Vagina (tissue), 2 donors: ENCODE data around the gene INPP5A. TPM values are rescaled to one million over a fixed set of nuclear protein-coding genes. Genes with fewer than 3 reads are reported as not detected.

ENCODE experiments used
- DNase-seq, 2 donors: peaks; one replicate each; pipeline ENCODE4 v3.0.0-alpha.2; 2017; ENCODE audit errors: extremely low spot score in 2 of 2
- H3K27ac ChIP-seq: fragments of 200-600 bp; sonication (generic); one replicate; pipeline ENCODE4 v1.5.1; 2019
- H3K27me3 ChIP-seq: fragments of 200-600 bp; sonication (generic); one replicate; pipeline ENCODE4 v1.5.1; 2019
- H3K36me3 ChIP-seq, 2 donors: fragments of 200-600 bp; sonication (generic); one replicate each; pipeline ENCODE4 v1.5.1; 2017 to 2019
- H3K4me1 ChIP-seq: fragments of 200-600 bp; sonication (generic); one replicate; pipeline ENCODE4 v1.5.1; 2019
- H3K4me3 ChIP-seq, 2 donors: fragments of 200-600 bp; sonication (generic); 1 replicate in 1 of 2; 2 replicates in 1 of 2; pipeline ENCODE4 v1.5.1; 2016 to 2019
- H3K9me3 ChIP-seq: fragments of 200-600 bp; sonication (generic); one replicate; pipeline ENCODE4 v1.5.1; 2019
- POLR2A ChIP-seq, 2 donors: fragments of 450-650 bp; IDR thresholded peaks; one replicate each; pipeline ENCODE4 v1.6.1; 2017; ENCODE audit warnings: antibody characterized with exemption in 2 of 2, mild to moderate bottlenecking in 2 of 2, moderate library complexity in 2 of 2
- POLR2AphosphoS5 ChIP-seq, 2 donors: sonication (generic); formaldehyde crosslinking; IDR thresholded peaks; one replicate each; pipeline ENCODE4 v1.9.0; 2017; ENCODE audit warnings: antibody characterized with exemption in 2 of 2, mild to moderate bottlenecking in 2 of 2, low read depth in 1 of 2; ENCODE audit not compliant: insufficient read depth in 1 of 2
- intact Hi-C: fragments of 100-400 bp; cut with DNase I; formaldehyde crosslinking; loops from one replicate; pipeline ENCODE4 v1.15.1; 2023
- total RNA-seq: library from RNA; depleted of rRNA; stranded (reverse); fragments of >200 nt; gene quantifications from one replicate; pipeline ENCODE4 v1.2.3, GENCODE V29; 2016
- TF ChIP-seq, protein P1 (sequence below), 3 experiments: fragments of 450-650 bp in 2 of 3; fragments of 200-600 bp in 1 of 3; sonication (generic) in 1 of 3; IDR thresholded peaks; one replicate each; pipeline ENCODE4 v1.5.1; 2017 to 2019; ENCODE audit warnings: antibody characterized with exemption in 3 of 3, mild to moderate bottlenecking in 2 of 3, moderate library complexity in 2 of 3

The INPP5A gene
- total RNA-seq, 1 donor from 2014 or later = 24.3 TPM

DNA sequence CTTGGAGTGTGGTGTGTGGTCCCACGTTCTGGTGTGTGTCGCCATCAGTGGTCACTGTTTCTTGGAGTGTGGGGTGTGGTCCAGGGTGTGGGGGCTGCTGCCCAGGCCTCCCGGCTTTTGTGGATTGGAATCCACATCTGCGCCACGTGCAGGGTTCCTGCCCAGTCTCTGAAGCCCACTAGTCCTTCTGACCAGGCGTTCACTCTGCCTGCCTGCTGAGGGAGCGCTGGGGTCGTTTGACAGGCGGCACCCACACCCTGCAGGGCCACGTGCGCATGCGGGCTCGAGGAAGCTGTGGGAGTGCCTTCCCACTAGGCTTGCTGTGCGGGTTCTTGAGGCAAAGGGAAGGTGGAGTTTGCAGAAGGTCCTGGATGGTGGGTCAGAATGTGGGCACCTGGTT is 51.4 kb downstream of the INPP5A start:
- Histone ChIP-seq H3K27ac (peak overlapping the region; percentile 47), H3K36me3 (no peaks in the 10 kb centered on the region), H3K4me3 (peak overlapping the region in 1 of 2 donors; percentile 7), H3K27me3 (no peaks in the 10 kb centered on the region), H3K9me3 (no peaks in the 10 kb centered on the region), H3K4me1 (peaks cover 63% of the 10 kb centered on the region)
- intact Hi-C loops = no loop called here
- TF ChIP-seq POLR2A (IDR thresholded peaks at IDR 0.05) (no peak), POLR2AphosphoS5 (IDR thresholded peaks at IDR 0.05; ENCODE audit: insufficient read depth in 1 of 2, low read depth in 1 of 2) (no peak)
- TF ChIP-seq, protein P1, sequence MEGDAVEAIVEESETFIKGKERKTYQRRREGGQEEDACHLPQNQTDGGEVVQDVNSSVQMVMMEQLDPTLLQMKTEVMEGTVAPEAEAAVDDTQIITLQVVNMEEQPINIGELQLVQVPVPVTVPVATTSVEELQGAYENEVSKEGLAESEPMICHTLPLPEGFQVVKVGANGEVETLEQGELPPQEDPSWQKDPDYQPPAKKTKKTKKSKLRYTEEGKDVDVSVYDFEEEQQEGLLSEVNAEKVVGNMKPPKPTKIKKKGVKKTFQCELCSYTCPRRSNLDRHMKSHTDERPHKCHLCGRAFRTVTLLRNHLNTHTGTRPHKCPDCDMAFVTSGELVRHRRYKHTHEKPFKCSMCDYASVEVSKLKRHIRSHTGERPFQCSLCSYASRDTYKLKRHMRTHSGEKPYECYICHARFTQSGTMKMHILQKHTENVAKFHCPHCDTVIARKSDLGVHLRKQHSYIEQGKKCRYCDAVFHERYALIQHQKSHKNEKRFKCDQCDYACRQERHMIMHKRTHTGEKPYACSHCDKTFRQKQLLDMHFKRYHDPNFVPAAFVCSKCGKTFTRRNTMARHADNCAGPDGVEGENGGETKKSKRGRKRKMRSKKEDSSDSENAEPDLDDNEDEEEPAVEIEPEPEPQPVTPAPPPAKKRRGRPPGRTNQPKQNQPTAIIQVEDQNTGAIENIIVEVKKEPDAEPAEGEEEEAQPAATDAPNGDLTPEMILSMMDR (IDR thresholded peaks at IDR 0.05) = no peak
- no peak for DNase-seq

DNA sequence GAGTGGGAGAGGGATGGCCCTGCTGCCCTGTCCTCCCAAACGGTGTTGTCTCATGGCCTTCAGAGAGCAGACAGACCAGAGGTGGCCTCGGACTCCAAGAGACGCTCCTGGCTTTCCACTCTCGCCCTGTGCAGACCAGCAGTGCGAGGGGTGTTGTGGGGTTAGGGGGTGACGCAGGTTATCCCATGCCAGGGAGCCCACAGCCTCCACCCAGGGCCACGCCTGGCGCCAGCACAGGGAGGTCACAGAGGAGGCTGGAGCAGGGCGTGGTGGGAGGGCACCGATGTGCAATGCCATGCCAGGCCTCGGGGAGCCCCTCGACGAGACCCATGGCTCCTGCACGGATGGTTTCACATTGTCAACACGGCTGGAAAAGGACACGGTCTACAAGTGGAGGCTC is 52.1 kb downstream of the INPP5A start:
- H3K27ac ChIP-seq = no peak overlapping the region
- H3K27me3 ChIP-seq = no peaks in the 10 kb centered on the region
- H3K9me3 ChIP-seq = no peaks in the 10 kb centered on the region
- no peak overlapping the region for H3K4me3 ChIP-seq
- TF ChIP-seq POLR2AphosphoS5 (IDR thresholded peaks at IDR 0.05; ENCODE audit: insufficient read depth in 1 of 2, low read depth in 1 of 2) = no peak
- TF ChIP-seq, protein P1 (IDR thresholded peaks at IDR 0.05) = no peak
- TF ChIP-seq POLR2A (IDR thresholded peaks at IDR 0.05) = no peak
- peaks cover 70% of the 10 kb centered on the region for H3K4me1 ChIP-seq
- no peaks in the 10 kb centered on the region for H3K36me3 ChIP-seq
- DNase-seq = no peak
- intact Hi-C loops = no loop called here

DNA sequence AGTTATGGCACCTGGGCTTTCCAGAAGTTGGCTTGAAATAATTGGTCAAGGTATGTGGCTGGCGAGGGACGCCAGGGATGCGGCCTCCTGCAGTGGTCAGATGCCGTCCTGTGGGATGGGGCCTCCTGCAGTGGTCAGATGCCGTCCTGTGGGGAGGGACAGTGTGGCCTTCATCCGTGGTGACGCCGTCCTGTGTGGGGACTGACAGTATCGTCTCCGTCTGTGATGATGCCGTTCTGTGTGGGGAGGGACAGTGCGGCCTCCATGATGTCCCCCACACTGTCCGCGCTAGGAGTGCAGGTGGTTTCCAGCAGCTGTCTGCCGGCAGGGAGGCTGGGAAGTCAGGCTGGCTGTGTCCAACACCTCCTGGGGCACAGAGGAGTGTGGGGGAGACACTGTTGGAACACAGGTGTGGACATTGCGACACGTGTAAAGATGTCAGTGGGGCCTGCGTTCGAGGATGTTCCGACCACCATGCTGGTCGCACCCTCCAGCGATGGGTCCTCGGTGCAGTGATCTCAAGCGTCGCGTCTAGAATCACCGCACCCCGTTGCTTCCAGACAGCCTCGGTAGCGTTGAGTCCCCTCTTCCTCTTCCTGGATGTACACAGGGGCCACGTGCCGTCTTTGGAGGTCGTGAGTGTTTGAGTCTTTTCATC is 52.6 kb downstream of the INPP5A start:
- intact Hi-C loops = no loop called here
- H3K36me3 ChIP-seq = no peaks in the 10 kb centered on the region
- H3K4me3 ChIP-seq = no peak overlapping the region
- no peaks in the 10 kb centered on the region for H3K9me3 ChIP-seq
- no peak for DNase-seq
- peaks cover 74% of the 10 kb centered on the region for H3K4me1 ChIP-seq
- no peaks in the 10 kb centered on the region for H3K27me3 ChIP-seq
- no peak overlapping the region for H3K27ac ChIP-seq
- TF ChIP-seq, protein P1 (IDR thresholded peaks at IDR 0.05) = no peak
- TF ChIP-seq POLR2A (IDR thresholded peaks at IDR 0.05) (no peak), POLR2AphosphoS5 (IDR thresholded peaks at IDR 0.05; ENCODE audit: insufficient read depth in 1 of 2, low read depth in 1 of 2) (no peak)

DNA sequence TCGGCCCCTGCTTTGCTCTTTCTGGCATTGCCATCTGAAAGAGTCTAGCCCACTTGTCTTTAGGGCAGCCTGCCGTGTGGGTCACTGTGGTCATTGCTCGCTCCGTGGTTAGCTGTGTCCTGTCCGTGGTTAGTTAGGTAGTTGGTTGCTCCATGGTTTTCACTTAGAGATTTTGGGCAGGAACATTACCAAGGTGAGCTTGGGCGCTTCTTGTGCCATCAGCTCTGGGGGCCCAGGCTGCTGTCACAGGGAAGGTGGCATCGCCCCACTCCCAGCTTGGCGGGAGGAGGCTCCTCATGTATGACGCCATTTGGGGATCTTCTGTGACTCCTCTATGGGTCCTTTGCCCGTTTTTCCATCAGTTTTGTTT is 53.1 kb downstream of the INPP5A start:
- Histone ChIP-seq H3K27me3 (no peaks in the 10 kb centered on the region), H3K27ac (peak overlapping the region; percentile 34), H3K4me3 (no peak overlapping the region), H3K9me3 (no peaks in the 10 kb centered on the region), H3K4me1 (peaks cover 75% of the 10 kb centered on the region), H3K36me3 (no peaks in the 10 kb centered on the region)
- TF ChIP-seq, protein P1 (IDR thresholded peaks at IDR 0.05) = no peak
- TF ChIP-seq POLR2AphosphoS5 (IDR thresholded peaks at IDR 0.05; ENCODE audit: insufficient read depth in 1 of 2, low read depth in 1 of 2) (no peak), POLR2A (IDR thresholded peaks at IDR 0.05) (no peak)
- intact Hi-C loops = no loop called here
- no peak for DNase-seq

DNA sequence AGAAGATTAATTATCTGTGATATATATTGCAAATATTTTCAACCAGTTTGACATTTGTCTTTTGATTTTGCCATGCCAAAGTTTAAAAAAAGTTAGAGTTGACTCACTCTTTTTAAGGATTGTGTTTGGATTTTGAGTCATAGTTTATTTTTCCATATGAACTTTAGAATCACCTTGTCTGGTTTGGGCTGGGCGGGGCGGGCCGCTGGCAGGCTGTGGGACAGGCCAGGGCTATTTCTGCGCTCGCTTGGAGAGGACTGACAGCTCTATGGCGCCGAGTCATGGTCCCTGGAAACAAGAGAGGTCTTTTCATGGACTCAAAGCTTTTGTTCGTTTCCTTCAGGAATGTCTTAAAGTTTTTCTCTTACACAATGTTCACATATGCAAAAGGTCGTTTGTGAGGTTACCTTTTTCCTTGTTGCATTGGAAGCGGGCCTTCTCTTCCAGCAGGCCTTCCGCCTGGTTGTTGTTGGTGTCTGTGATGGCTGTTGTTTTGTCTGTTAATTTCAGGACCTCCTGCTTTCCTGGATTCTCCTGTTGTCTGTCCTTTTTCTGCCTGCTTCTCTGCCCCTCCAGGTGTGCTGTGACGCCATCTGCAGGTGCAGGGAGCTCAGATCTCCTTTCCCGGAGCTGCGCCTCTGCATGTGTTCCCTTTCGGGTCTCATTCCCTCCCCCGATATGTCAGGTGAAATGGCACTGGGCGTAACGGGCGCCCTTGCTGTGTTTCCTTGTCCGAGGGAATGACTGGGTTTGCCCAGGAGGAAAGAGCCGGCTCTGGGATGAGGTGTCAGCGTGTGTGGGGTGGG is 53.8 kb downstream of the INPP5A start:
- Histone ChIP-seq H3K27me3 (no peaks in the 10 kb centered on the region), H3K36me3 (no peaks in the 10 kb centered on the region), H3K9me3 (no peaks in the 10 kb centered on the region), H3K4me3 (no peak overlapping the region), H3K4me1 (peaks cover 77% of the 10 kb centered on the region), H3K27ac (peak overlapping the region; percentile 34)
- no peak for DNase-seq
- no peak for TF ChIP-seq POLR2A (IDR thresholded peaks at IDR 0.05)
- TF ChIP-seq POLR2AphosphoS5 (IDR thresholded peaks at IDR 0.05; ENCODE audit: insufficient read depth in 1 of 2, low read depth in 1 of 2) = peak in 1 of 2 donors; percentile 28
- intact Hi-C loops = no loop called here
